Breast epithelium (tissue), 4 donors: ENCODE data around the gene ATXN10. TPM values are rescaled to one million over a fixed set of nuclear protein-coding genes. Genes with fewer than 3 reads are reported as not detected.

Experiments used
- DNase-seq, 2 donors: peaks; one replicate each; pipeline ENCODE4 v3.0.0-alpha.2; 2019; ENCODE audit warnings: low spot score in 2 of 2
- H3K27ac ChIP-seq, 2 donors: fragments of 200-600 bp; sonication (generic) in 1 of 2; one replicate each; pipeline ENCODE4 v1.5.1; 2016 to 2019; ENCODE audit warnings: mild to moderate bottlenecking in 1 of 2
- H3K27me3 ChIP-seq, 2 donors: fragments of 200-600 bp; sonication (generic) in 1 of 2; one replicate each; pipeline versions ENCODE4 v1.5.1 to v1.6.0; 2017 to 2019; ENCODE audit warnings: control low read depth in 1 of 2, mild to moderate bottlenecking in 1 of 2
- H3K36me3 ChIP-seq: fragments of 200-600 bp; one replicate; pipeline ENCODE4 v1.5.1; 2019
- H3K4me1 ChIP-seq, 2 donors: fragments of 200-600 bp; sonication (generic); one replicate each; pipeline ENCODE4 v1.5.1; 2016 to 2019; ENCODE audit warnings: control low read depth in 1 of 2
- H3K4me3 ChIP-seq, 3 donors: fragments of 200-600 bp; sonication (generic); 1 replicate in 2 of 3; 2 replicates in 1 of 3; pipeline ENCODE4 v1.5.1; 2016 to 2019; ENCODE audit warnings: mild to moderate bottlenecking in 3 of 3, moderate library complexity in 2 of 3
- H3K9me3 ChIP-seq, 2 donors: fragments of 200-600 bp; sonication (generic) in 1 of 2; one replicate each; pipeline ENCODE4 v1.5.1; 2016 to 2019; ENCODE audit warnings: control low read depth in 1 of 2
- POLR2A ChIP-seq: fragments of 450-650 bp; IDR thresholded peaks from one replicate; pipeline ENCODE4 v1.6.1; 2016; ENCODE audit warnings: antibody characterized with exemption, mild to moderate bottlenecking, moderate library complexity
- POLR2AphosphoS5 ChIP-seq, 3 donors: sonication (generic); formaldehyde crosslinking; IDR thresholded peaks; one replicate each; pipeline ENCODE4 v1.6.1; 2017; ENCODE audit warnings: antibody characterized with exemption in 3 of 3
- intact Hi-C: fragments of 100-400 bp; cut with DNase I; formaldehyde crosslinking; loops from one replicate; pipeline ENCODE4 v1.15.1; 2023; ENCODE audit warnings: low total_unique reads
- total RNA-seq, 3 donors: library from RNA; depleted of rRNA; stranded (reverse); fragments of >200 nt; gene quantifications; one replicate each; pipeline ENCODE4 v1.1.0, GENCODE V29; 2016
- TF ChIP-seq, protein P1 (sequence below), 3 donors: fragments of 450-650 bp; IDR thresholded peaks; one replicate each; pipeline ENCODE4 v1.5.1; 2016 to 2017; ENCODE audit warnings: antibody characterized with exemption in 3 of 3, mild to moderate bottlenecking in 3 of 3, moderate library complexity in 3 of 3

Gene ATXN10
- total RNA-seq, 3 donors from 2014 or later: 78.6 to 145 (median 138) TPM

DNA sequence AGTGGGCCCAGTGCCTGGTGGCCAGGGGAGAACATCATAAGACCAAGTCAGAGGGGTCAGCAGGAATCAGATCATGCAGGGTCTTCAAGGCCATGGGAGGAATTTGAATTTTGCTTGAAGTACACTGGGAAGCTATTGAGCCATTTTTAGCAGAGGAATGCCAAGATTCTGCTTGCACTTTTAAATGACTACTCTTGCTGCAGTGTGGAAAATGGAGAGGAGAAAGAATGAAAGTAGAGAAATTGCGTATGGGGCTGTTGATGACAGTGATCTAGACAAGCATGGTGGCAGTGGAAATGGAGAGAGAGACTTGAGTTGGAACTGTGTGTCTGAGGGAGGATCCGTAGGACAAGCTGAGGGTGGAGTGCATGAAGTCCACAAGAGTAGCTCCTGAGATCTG, 177.3 kb downstream of the ATXN10 start:
- intact Hi-C loops: no loop called here
- Histone ChIP-seq H3K27me3 (no peaks in the 10 kb centered on the region), H3K9me3 (peaks cover 10% of the 10 kb centered on the region in 2 donors), H3K27ac (no peak overlapping the region), H3K4me3 (no peak overlapping the region), H3K36me3 (no peaks in the 10 kb centered on the region), H3K4me1 (no peaks in the 10 kb centered on the region)
- TF ChIP-seq POLR2AphosphoS5 (IDR thresholded peaks at IDR 0.05): no peak
- no peak for TF ChIP-seq POLR2A
- TF ChIP-seq, protein P1, sequence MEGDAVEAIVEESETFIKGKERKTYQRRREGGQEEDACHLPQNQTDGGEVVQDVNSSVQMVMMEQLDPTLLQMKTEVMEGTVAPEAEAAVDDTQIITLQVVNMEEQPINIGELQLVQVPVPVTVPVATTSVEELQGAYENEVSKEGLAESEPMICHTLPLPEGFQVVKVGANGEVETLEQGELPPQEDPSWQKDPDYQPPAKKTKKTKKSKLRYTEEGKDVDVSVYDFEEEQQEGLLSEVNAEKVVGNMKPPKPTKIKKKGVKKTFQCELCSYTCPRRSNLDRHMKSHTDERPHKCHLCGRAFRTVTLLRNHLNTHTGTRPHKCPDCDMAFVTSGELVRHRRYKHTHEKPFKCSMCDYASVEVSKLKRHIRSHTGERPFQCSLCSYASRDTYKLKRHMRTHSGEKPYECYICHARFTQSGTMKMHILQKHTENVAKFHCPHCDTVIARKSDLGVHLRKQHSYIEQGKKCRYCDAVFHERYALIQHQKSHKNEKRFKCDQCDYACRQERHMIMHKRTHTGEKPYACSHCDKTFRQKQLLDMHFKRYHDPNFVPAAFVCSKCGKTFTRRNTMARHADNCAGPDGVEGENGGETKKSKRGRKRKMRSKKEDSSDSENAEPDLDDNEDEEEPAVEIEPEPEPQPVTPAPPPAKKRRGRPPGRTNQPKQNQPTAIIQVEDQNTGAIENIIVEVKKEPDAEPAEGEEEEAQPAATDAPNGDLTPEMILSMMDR (IDR thresholded peaks at IDR 0.05): no peak
- no peak for DNase-seq

- Histone ChIP-seq H3K4me3 (no peak overlapping the region), H3K36me3 (no peaks in the 10 kb centered on the region), H3K27ac (no peak overlapping the region), H3K27me3 (no peaks in the 10 kb centered on the region), H3K9me3 (peaks cover 10 to 13% of the 10 kb centered on the region in 2 donors), H3K4me1 (no peaks in the 10 kb centered on the region)
- intact Hi-C loops: no loop called here
- DNase-seq: no peak
- TF ChIP-seq POLR2AphosphoS5 (IDR thresholded peaks at IDR 0.05) (no peak), POLR2A (no peak)
- TF ChIP-seq, protein P1 (IDR thresholded peaks at IDR 0.05): no peak
Observed at GRCh38 chr22:45852826-45853225, 181.2 kb downstream of the ATXN10 start.

DNA sequence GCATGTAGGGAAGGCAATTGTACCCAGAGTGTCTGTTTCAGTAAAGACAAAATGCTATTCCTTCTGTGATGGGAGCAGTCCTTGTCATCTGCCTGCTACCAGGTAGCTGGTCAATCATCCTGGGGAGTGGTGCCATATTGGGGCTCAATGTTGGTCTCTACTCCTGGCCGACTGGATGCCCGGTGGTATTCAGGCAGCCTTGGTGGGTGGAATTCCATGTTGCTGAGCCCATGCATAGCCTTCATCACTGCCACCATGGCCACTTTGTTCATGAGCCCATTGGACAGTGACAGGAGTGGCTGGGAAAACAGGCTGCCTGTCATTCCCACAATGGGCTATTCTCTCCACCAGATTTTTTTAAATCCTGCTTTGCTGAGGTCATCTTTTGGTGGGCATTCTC, 184.3 kb downstream of the ATXN10 start:
- no peaks in the 10 kb centered on the region for H3K36me3 ChIP-seq
- peaks cover 10 to 13% of the 10 kb centered on the region in 2 donors for H3K9me3 ChIP-seq
- DNase-seq: no peak
- no peaks in the 10 kb centered on the region for H3K27me3 ChIP-seq
- H3K4me1 ChIP-seq: no peaks in the 10 kb centered on the region
- TF ChIP-seq POLR2A: no peak
- TF ChIP-seq POLR2AphosphoS5 (IDR thresholded peaks at IDR 0.05): no peak
- intact Hi-C loops: no loop called here
- H3K4me3 ChIP-seq: no peak overlapping the region
- H3K27ac ChIP-seq: no peak overlapping the region

DNA sequence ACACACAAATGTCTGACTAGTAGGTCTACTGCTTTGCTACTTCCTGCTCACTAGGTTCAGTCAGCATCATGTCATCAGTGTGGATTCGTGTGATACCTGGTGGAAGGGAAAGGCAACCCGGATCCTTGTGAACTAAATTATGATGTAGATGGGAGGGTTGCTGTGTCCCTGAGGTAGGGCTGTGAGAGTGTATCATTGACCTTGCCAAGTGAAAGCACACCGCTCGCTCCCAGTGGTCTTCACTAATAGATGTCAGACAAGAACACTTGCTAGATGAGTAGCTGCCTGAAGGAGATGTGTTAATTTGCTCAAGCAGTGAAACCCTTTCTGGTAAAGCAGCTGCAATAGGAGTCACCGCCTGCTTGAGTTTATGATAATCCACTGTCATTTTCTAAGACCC, 185.9 kb downstream of the ATXN10 start:
- intact Hi-C loops: no loop called here
- no peaks in the 10 kb centered on the region for H3K27me3 ChIP-seq
- H3K36me3 ChIP-seq: no peaks in the 10 kb centered on the region

DNA sequence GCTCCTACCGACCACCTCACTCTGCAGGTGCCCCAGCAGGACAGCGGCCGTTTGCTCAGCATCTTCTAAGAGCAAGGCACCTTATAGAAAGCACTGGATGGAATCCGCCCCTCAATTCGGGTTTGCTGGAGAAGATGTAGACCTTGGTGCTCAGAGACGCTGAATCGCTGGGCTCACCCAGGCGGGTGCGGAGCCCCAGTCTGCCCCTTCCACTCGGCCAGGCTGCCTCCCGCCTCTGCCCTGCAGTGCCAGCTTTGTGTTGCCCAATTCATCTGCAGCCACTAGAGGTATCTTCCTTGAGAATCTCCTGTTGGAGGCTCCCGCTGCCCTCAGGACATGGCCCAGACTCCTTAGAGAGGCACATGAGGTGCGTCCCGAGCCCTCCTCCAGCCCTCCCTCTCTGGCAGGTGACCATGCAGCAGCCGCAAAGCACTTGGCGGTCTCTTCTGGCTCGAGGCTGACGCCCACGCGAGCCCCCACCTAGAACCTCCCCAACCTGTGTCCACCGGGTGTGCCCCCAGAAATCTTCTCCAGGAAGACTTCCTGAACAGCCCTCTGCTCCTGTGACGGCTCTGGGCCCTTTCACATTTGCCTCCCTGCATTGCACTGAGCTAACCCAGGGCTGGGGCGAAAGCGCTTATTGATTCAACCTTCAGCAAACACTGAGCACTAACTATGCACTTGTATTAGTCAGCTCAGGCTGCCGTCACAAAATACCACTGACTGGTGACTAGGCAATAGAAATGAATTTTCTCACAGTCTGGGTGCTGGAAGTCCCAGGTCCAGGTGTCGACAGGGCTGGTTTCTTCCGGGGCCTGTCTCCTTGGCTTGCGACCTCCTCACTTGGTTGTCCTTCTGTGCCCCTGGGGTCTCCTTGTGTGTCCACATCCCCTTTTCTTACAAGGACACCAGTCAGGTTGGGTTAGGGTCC, 187.9 kb downstream of the ATXN10 start:
- Histone ChIP-seq H3K27ac (peak overlapping the region; percentile 10 to 43), H3K4me1 (peaks cover 0 to 5% of the 10 kb centered on the region in 2 donors), H3K36me3 (no peaks in the 10 kb centered on the region), H3K27me3 (no peaks in the 10 kb centered on the region), H3K9me3 (peaks cover 0 to 7% of the 10 kb centered on the region in 2 donors), H3K4me3 (no peak overlapping the region)
- intact Hi-C loops: loop anchor here (10.0 kb wide), 1 partner anchor 275 kb away; no protein-coding TSS in a partner anchor
- DNase-seq: peak in 1 of 2 donors; percentile 80
- TF ChIP-seq POLR2A: no peak
- TF ChIP-seq, protein P1 (IDR thresholded peaks at IDR 0.05): no peak
- no peak for TF ChIP-seq POLR2AphosphoS5 (IDR thresholded peaks at IDR 0.05)

More for the DNA sequence above, 185.9 kb downstream of the ATXN10 start:
- peaks cover 4 to 10% of the 10 kb centered on the region in 2 donors for H3K9me3 ChIP-seq
- DNase-seq: no peak
- no peaks in the 10 kb centered on the region for H3K4me1 ChIP-seq
- no peak overlapping the region for H3K27ac ChIP-seq
- no peak overlapping the region for H3K4me3 ChIP-seq
- TF ChIP-seq POLR2A (no peak), POLR2AphosphoS5 (IDR thresholded peaks at IDR 0.05) (no peak)
- TF ChIP-seq, protein P1 (IDR thresholded peaks at IDR 0.05): no peak
